ENCODE data around the gene MUC6.

Gene MUC6, protein sequence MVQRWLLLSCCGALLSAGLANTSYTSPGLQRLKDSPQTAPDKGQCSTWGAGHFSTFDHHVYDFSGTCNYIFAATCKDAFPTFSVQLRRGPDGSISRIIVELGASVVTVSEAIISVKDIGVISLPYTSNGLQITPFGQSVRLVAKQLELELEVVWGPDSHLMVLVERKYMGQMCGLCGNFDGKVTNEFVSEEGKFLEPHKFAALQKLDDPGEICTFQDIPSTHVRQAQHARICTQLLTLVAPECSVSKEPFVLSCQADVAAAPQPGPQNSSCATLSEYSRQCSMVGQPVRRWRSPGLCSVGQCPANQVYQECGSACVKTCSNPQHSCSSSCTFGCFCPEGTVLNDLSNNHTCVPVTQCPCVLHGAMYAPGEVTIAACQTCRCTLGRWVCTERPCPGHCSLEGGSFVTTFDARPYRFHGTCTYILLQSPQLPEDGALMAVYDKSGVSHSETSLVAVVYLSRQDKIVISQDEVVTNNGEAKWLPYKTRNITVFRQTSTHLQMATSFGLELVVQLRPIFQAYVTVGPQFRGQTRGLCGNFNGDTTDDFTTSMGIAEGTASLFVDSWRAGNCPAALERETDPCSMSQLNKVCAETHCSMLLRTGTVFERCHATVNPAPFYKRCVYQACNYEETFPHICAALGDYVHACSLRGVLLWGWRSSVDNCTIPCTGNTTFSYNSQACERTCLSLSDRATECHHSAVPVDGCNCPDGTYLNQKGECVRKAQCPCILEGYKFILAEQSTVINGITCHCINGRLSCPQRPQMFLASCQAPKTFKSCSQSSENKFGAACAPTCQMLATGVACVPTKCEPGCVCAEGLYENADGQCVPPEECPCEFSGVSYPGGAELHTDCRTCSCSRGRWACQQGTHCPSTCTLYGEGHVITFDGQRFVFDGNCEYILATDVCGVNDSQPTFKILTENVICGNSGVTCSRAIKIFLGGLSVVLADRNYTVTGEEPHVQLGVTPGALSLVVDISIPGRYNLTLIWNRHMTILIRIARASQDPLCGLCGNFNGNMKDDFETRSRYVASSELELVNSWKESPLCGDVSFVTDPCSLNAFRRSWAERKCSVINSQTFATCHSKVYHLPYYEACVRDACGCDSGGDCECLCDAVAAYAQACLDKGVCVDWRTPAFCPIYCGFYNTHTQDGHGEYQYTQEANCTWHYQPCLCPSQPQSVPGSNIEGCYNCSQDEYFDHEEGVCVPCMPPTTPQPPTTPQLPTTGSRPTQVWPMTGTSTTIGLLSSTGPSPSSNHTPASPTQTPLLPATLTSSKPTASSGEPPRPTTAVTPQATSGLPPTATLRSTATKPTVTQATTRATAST (N-terminal part only)

DNA sequence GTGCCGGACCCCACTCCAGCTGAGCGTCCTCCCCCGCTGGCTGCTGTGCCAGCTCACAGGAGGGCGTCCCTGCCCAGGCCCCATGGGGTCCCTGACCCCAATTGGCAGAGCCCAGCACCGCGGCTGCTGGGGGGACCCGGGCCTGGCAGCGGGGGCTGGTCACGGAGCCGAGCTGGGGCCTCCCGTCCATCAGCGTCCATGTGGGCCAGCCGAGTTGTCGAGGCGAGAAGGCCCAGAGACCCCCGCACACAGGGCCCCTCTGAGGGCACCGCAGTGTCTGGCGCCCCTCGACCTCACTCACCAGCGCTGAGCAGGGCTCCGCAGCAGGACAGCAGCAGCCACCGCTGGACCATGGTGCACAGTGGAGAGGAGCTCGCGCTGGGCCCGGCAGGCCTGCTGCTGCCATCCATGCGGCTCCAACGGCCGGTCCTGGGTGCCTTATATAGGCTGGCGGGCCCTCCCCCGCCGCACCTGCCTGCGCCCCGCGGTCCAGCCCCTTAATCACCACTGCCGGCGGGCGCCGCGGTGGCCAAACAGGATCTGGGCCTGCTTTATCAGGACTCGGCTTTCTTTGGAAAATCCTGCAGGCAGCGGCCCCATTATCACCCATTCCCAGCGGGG, at the start of gene MUC6:
TSS of gene MUC6 (minus strand) at position 416 of the 621 bp plus-strand sequence. CDS start at position 353, 63 bp downstream.
- TF ChIP-seq, protein P1, sequence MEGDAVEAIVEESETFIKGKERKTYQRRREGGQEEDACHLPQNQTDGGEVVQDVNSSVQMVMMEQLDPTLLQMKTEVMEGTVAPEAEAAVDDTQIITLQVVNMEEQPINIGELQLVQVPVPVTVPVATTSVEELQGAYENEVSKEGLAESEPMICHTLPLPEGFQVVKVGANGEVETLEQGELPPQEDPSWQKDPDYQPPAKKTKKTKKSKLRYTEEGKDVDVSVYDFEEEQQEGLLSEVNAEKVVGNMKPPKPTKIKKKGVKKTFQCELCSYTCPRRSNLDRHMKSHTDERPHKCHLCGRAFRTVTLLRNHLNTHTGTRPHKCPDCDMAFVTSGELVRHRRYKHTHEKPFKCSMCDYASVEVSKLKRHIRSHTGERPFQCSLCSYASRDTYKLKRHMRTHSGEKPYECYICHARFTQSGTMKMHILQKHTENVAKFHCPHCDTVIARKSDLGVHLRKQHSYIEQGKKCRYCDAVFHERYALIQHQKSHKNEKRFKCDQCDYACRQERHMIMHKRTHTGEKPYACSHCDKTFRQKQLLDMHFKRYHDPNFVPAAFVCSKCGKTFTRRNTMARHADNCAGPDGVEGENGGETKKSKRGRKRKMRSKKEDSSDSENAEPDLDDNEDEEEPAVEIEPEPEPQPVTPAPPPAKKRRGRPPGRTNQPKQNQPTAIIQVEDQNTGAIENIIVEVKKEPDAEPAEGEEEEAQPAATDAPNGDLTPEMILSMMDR (IDR thresholded peaks at IDR 0.05) = no peak

DNA sequence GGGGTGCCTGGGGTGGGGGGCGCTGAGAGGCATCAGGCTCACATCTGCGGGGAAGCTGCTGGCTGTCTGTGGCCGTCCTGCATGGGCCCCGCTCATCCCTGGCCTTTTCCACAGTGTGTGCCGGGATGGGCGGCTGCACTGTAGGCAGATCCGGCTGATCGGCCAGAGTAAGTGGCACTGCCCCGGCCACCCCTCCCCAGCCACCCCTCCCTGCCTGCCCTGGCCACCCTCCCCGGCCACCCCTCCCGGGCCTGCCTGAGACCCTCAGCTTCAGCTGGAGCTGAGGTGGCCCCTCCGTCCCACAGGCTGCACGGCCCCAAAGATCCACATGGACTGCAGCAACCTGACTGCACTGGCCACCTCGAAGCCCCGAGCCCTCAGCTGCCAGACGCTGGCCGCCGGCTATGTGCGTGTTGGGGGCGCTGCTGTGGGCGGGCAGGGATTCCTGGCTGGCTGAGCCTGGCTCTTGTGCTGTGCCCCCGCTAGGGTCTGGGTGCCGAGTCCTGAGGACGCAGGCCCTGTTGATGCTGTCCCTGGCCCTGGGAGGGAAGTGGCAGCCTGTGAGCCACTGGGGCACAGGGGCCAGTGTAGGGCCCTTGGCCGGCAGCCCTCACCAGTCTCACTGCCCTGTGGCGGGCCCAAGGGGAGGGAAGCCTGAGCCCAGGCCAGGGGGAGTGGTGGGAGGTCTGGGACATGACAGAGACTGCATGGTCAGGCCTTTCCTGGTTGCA, 49.1 kb upstream of the MUC6 start:
- TF ChIP-seq, protein P1 (IDR thresholded peaks at IDR 0.05) = no peak

- TF ChIP-seq, protein P1 (IDR thresholded peaks at IDR 0.05) = no peak
Observed at GRCh38 chr11:1084561-1085439, 48.3 kb upstream of the MUC6 start.

DNA sequence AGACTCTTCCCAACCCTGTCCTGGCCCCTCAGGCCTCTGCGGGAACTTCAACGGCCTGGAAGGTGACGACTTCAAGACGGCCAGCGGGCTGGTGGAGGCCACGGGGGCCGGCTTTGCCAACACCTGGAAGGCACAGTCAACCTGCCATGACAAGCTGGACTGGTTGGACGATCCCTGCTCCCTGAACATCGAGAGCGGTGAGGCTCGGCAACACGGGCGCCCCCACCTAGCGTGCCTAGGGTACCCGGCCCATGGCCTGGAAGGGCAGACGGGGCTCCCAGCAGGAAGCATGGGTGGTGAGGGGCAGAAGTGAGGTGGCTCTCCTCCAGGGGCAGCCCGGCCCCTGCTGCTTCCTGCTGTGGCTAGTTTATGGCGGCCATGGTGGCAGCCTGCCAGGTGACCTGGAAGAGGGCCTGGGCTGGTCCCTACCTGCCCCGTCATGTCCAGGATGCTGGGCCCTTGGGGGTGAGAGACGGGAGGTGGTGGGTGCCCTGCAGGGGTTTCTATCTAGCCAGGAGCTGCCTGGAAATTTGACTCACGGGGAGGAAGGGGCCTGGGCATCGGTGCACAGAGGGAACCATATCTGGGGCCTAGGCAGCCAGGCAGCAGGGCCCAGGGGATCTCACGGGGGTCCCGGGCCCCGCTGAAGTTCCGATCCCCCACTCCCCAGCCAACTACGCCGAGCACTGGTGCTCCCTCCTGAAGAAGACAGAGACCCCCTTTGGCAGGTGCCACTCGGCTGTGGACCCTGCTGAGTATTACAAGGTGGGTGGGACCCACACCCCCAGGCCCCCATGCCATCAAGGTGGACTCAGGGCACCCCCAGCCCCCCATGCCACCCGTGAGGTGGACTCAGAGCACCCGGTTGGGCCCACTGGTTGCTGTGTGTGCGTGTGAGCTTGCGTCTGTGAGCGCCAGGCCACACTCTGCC, 47.4 kb upstream of the MUC6 start:
- TF ChIP-seq, protein P1 (IDR thresholded peaks at IDR 0.05) = no peak

- TF ChIP-seq, protein P1 (IDR thresholded peaks at IDR 0.05) = no peak
Observed at GRCh38 chr11:1082728-1083620, 46.5 kb upstream of the MUC6 start.

Data from LNCAP (cell line).